GM19468 (cell line): ENCODE measurements around the gene ALX4.

ENCODE experiments used
- ATAC-seq: cut with Tn5 transposase; IDR thresholded peaks from one replicate; pipeline ENCODE4 v1.9.1; 2021; ENCODE audit warnings: mild to moderate bottlenecking, moderate library complexity, moderate number of reproducible peaks; ENCODE audit not compliant: unreplicated experiment; ENCODE audit errors: extremely low read depth

The ALX4 gene

DNA sequence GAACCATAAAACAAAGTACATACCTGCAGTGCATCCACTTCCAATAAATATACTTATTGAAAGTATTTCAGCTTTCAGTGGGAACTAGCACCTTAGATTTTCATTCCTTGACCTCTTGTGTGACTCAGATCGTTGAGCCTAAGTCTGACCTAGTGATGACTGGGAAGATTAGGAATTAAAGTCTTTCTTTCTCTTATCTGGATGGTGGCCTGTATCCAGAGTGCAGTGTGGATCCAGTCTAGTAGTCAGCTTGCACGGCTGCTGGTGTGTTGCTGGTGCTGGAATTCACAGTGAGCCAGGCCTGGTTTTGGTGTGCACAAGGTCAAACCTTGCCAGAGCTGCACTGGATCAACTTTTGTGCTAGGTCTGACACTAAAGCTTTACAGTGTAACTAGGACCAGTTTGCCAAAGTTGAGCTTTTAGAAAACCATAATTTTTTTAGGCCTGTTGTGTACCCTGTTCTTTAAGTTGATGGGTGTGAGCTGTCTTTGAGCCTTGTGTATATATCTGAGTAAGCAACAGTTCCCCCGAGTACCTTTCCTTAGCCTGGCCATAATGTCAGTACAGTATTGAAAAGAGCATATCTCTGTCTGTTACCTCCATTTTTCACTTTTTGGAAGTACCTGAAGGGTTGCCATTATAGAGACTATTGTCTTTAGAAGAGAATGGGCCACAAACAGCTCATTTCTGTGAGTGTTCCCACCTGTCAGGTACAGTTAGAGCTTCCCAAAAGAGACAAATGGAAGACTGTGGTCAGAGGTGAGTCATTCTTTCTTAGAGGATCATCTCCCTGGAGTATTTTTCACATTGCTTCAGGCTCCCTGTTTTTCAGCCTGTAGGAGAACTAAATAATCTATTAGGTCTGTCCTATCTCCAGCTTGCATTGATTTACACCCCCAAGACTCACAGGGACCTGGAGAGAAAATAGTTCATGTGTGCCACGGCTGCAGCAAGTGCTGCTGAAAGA lies 89.8 kb downstream of the ALX4 start:
- no peak for ATAC-seq

DNA sequence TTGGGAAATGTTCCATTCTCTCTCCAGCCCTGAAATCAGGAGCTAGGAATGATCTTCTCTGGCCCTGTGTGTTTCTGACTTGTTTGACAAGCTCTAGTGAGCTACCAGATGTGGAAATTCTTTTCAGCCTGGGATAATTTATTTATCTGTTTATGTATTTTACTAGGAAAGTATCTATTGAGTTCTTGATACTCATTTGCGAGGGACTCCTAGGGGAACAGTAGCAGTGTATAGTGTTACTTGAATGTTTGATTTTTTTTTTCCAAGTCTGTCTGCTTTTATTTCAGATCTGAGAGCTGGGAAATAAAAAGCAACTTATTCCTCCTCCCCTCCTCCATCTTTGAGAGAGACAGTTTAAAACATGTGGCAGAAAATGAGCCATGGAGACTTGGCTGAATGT lies 92.5 kb downstream of the ALX4 start:
- ATAC-seq, result no peak

DNA sequence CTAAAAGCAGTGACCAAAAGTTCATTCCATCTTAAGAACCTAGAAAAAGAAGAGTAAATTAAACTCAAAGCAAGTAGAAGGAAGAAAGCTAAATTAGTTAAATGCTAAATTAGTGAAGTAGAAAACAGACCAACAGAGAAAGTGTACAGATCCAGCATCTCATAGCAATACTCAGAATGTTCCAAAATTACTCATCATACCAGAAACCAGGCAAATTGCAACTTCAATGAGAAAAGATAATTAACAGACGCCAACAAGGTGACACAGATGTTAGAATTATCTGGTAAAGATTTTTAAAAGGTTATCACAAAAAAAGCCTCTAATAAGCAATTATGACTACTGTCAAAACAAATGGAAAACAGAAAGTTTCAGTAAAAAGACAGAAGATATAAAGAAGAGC lies 96.8 kb downstream of the ALX4 start:
- ATAC-seq, result no peak

DNA sequence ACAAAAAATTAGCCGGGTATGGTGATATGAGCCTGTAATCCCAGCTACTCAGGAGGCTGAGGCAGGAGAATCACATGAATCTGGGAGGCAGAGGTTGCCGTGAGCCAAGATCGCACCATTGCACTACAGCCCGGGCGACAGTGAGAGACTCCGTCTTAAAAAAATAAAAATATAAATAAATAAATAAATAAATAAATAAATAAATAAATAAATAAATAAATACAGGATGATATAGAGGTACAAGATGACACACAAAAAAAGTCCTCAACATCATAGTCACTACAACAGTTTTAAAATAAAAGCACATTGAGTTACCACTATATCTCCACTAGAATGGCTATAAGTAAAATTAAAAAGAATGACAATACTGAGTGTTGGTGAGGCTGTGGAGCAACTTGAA lies 97.8 kb downstream of the ALX4 start:
- no peak for ATAC-seq
